K562 (cell line): Measurements from ENCODE around the gene CBX4. TPM values are rescaled to one million over a fixed set of nuclear protein-coding genes. Genes with fewer than 3 reads are reported as not detected.

Experiments used
- ARID3A ChIP-seq: IDR thresholded peaks from 2 replicates; pipeline ENCODE4 v1.6.1; 2012; ENCODE audit warnings: low read depth, low read length, improper control_type of control experiment, borderline replicate concordance
- ESRRB ChIP-seq: fragments of 250-450 bp; sonication (Bioruptor Pico); IDR thresholded peaks from 2 replicates; pipeline ENCODE4 v1.5.0; 2020; ENCODE audit warnings: mild to moderate bottlenecking, moderate library complexity, borderline replicate concordance
- FOXP4 ChIP-seq: sonication (generic); formaldehyde crosslinking; IDR thresholded peaks from 2 replicates; pipeline ENCODE4 v1.8.0; 2022; ENCODE audit warnings: mild to moderate bottlenecking, missing genetic modification reagents, borderline replicate concordance
- GABPB1 ChIP-seq: sonication (generic); formaldehyde crosslinking; IDR thresholded peaks from 2 replicates; pipeline ENCODE4 v1.8.0; 2022; ENCODE audit warnings: mild to moderate bottlenecking, missing genetic modification reagents
- HNRNPH1 ChIP-seq: fragments of 200-400 bp; formaldehyde crosslinking; optimal IDR thresholded peaks from 2 replicates; pipeline ENCODE3; 2017; ENCODE audit warnings: low read depth, mild to moderate bottlenecking, low read length, moderate library complexity
- KAT8 ChIP-seq: fragments of 450-650 bp; IDR thresholded peaks from 2 replicates; pipeline ENCODE4 v1.6.1; 2016; ENCODE audit warnings: low read depth, mild to moderate bottlenecking
- KHSRP ChIP-seq: fragments of 450-650 bp; IDR thresholded peaks from 2 replicates; pipeline ENCODE4 v1.6.1; 2017
- MLX ChIP-seq, 2 experiments: fragments of 450-650 bp in 1 of 2; sonication (generic) in 1 of 2; formaldehyde crosslinking; conservative IDR thresholded peaks; 2 replicates each; pipeline versions ENCODE4 v1.4.0 to v1.8.1; 2020 to 2022; ENCODE audit warnings: mild to moderate bottlenecking in 1 of 2, missing genetic modification reagents in 1 of 2
- MTF1 ChIP-seq: fragments of 250-450 bp; sonication (Bioruptor Pico); IDR thresholded peaks from 2 replicates; pipeline ENCODE4 v1.9.0; 2021; ENCODE audit warnings: moderate library complexity, mild to moderate bottlenecking, inconsistent platforms, borderline replicate concordance
- NBN ChIP-seq: fragments of 450-650 bp; IDR thresholded peaks from 2 replicates; pipeline ENCODE4 v1.6.1; 2016; ENCODE audit warnings: low read depth, mild to moderate bottlenecking
- NR2F6 ChIP-seq: fragments of 450-650 bp; formaldehyde crosslinking; IDR thresholded peaks from 2 replicates; pipeline ENCODE4 v1.4.0; 2020; ENCODE audit warnings: mild to moderate bottlenecking
- RBM25 ChIP-seq: fragments of 200-400 bp; formaldehyde crosslinking; IDR thresholded peaks from 2 replicates; pipeline ENCODE4 v1.6.1; 2018; ENCODE audit warnings: low read length, low read depth, moderate library complexity; ENCODE audit not compliant: severe bottlenecking
- TAL1 ChIP-seq: fragments of 450-650 bp; IDR thresholded peaks from 2 replicates; pipeline ENCODE4 v1.6.1; 2016; ENCODE audit warnings: mild to moderate bottlenecking
- TARDBP ChIP-seq: fragments of 450-650 bp; IDR thresholded peaks from 2 replicates; pipeline ENCODE4 v1.6.1; 2016
- TBP ChIP-seq: optimal IDR thresholded peaks from 2 replicates; pipeline ENCODE3; 2011; ENCODE audit warnings: low read depth, low read length, improper control_type of control experiment
- THRA ChIP-seq: fragments of 450-650 bp; IDR thresholded peaks from 2 replicates; pipeline ENCODE4 v1.6.1; 2017; ENCODE audit warnings: mild to moderate bottlenecking, moderate library complexity
- ZBTB11 ChIP-seq, 3 experiments: fragments of 200-800 bp in 1 of 3; fragments of 250-450 bp in 1 of 3; fragments of 450-650 bp in 1 of 3; sonication (Bioruptor Pico) in 1 of 3; sonication (Bioruptor generic) in 1 of 3; formaldehyde crosslinking in 1 of 3; IDR thresholded peaks; 2 replicates each; pipeline versions ENCODE4 v1.6.1 to v1.8.0; 2016 to 2022; ENCODE audit warnings: mild to moderate bottlenecking in 2 of 3, missing genetic modification characterization in 2 of 3, missing compliant biosample characterization in 1 of 3, moderate library complexity in 1 of 3
- ZC3H8 ChIP-seq: fragments of 450-650 bp; IDR thresholded peaks from 2 replicates; pipeline ENCODE4 v1.6.1; 2017
- polyA plus RNA-seq, 8 experiments: library from polyadenylated mRNA; depleted of rRNA in 4 of 8; stranded (reverse) in 5 of 8; unstranded in 3 of 8; fragments of >200 nt; fragmentation: Nextera tagmentation in 2 of 8; fragmentation: Illumina TruSeq in 1 of 8; extraction: Ambion mirVana in 2 of 8; extraction: Trizol in 1 of 8; gene quantifications; 2 replicates each; pipeline versions ENCODE4 v1.2.1 to v1.2.3, GENCODE V29; 2011 to 2014; ENCODE audit warnings: inconsistent platforms in 1 of 8, missing spikeins in 1 of 8
- total RNA-seq, 7 experiments: library from RNA; depleted of rRNA in 6 of 7; stranded (reverse); fragments of >200 nt in 6 of 7; fragmentation: Illumina TruSeq in 2 of 7; extraction: Trizol in 2 of 7; gene quantifications; 2 replicates each; pipeline versions ENCODE4 v1.2.1 to v1.2.3, GENCODE V29; 2011 to 2021; ENCODE audit warnings: low replicate concordance in 1 of 7

The CBX4 gene
- total and polyA plus RNA-seq, 9 of the 15 experiments (the other 6 are each of a cell fraction or from before 2014, with no cell fraction given), result 0.98 to 50.5 (median 10.0) TPM

- no peak for TF ChIP-seq THRA
- no peak for TF ChIP-seq NR2F6 (CRISPR knock-in tag)
- 0 out of 2 replicates have a peak, but pooled peaks have one; percentile 35 for TF ChIP-seq NBN
- no peak for TF ChIP-seq ZC3H8
- TF ChIP-seq KHSRP, result no peak
- TF ChIP-seq TARDBP, result no peak
- no peak for TF ChIP-seq HNRNPH1
- no peak for TF ChIP-seq FOXP4 (CRISPR knock-in tag)
- TF ChIP-seq ZBTB11 (CRISPR knock-in tag; IDR thresholded peaks at IDR 0.05), result peak in 1 of 3 experiments; percentile 41; a peak in 1 of 6 replicates
- TF ChIP-seq GABPB1 (CRISPR knock-in tag), result peak; percentile 57; the same call in 1 of the 2 replicates
- no peak for TF ChIP-seq MLX (CRISPR knock-in tag; conservative IDR thresholded peaks at IDR 0.05)
- TF ChIP-seq MTF1, result no peak
- no peak for TF ChIP-seq ESRRB (CRISPR knock-in tag)
- TF ChIP-seq TBP, result no peak
- TF ChIP-seq TAL1, result no peak
- TF ChIP-seq KAT8, result no peak
- no peak for TF ChIP-seq ARID3A
- no peak for TF ChIP-seq RBM25
Measured at GRCh38 chr17:79831265-79832217, 7.7 kb downstream of the CBX4 start (continued).
